ENCODE results near the gene FIG4. TPM values are rescaled to one million over a fixed set of nuclear protein-coding genes. Genes with fewer than 3 reads are reported as not detected.

Gene FIG4
- total RNA-seq, 1 donor from 2014 or later = 15.2 TPM

DNA sequence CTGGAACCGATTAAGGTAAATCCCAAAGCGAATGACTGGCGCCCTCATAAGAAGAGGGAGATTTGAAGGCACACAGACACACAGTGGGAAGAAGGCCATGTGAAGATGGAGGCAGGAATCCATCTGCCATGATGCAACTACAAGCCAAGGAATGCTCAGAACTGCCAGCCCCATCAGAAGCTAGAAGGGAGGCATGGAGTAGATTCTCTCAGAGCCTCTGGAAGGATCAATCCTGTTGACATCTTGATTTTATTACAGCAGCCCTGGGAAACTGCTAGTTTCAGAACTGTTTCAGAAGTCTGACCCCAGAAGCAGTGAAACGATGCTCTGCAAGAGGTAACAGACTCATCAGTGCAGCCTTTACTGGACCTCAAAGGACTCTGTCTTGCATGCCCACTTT lies 183.5 kb downstream of the FIG4 start:
- intact Hi-C loops (cut with DNase I) = no loop called here
- peaks cover 13% of the 10 kb centered on the region for H3K4me1 ChIP-seq
- no peaks in the 10 kb centered on the region for H3K27me3 ChIP-seq
- TF ChIP-seq POLR2AphosphoS5 (IDR thresholded peaks at IDR 0.05; ENCODE audit: insufficient read depth in 1 of 2, low read depth in 1 of 2) (no peak), POLR2A (IDR thresholded peaks at IDR 0.05) (no peak)
- no peak overlapping the region for H3K27ac ChIP-seq
- H3K36me3 ChIP-seq = no peaks in the 10 kb centered on the region
- no peak overlapping the region for H3K4me3 ChIP-seq
- no peaks in the 10 kb centered on the region for H3K9me3 ChIP-seq
- no peak for DNase-seq (ENCODE audit: extremely low spot score in 2 of 2)

Other genes starting within 250 kb of the FIG4 start
- 54.0 TPM for gene MICAL1, start 235.5 kb upstream of the FIG4 start, total RNA-seq
- 6.6 TPM for gene ZBTB24, start 208.1 kb upstream of the FIG4 start, total RNA-seq
- gene AK9, start 94 bp upstream of the FIG4 start, total RNA-seq = 8.1 TPM

Data from vagina (tissue), 2 donors.